ENCODE measurements around the gene PSTPIP2.
A peak's percentile ranks its signal among the peaks of the same experiment; 100 is the strongest.
"Not testable (repeated sequence)": the region's sequence is repeated elsewhere in the genome, so short reads cannot be mapped to it uniquely, and the experiment has no call there.

PSTPIP2 gene

DNA sequence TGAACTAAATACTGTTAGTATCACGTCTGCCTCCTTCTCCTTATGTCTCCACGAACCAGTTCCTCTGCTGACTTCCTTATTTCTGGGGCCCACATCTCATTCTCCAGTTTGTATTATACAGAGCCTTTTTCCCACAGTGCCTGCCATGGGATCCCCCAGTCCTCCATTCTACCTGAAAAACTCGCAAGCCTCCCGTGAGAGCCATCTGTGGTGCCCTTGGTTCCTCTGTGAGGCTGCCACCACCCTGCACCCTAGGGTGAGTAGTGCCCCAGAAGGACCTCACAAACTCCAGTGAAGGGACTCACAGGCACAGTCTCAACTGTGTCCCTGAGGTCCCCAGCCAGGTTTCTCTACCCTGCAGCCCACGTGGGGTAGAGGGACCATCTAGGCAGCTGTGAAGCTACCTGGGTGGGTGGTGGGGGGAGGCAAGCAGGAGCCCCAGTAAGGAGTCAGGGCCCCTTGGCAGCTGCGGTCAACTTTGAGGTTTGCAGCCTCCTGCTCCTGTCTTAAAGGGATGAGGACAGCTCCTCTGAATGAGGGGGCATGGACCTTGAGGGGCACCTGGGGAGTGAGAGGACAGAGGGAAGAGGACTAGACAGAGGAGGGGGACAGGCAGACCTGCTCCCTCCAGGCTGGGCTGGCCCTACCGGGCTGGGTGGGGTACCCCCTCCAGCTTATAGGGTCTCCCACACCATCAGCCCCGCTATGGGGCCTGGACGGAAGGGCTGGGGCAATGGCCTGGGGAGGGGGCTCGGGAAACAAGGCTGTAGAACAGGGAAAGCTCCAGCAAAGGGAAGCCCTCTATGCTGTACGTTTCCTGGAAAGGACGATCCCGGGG, 1.0 kb downstream of the PSTPIP2 start:
- DNase-seq (ENCODE audit: extremely low spot score, insufficient read length, low read depth) (no peak), FAIRE-seq (peak; percentile 39)

DNA sequence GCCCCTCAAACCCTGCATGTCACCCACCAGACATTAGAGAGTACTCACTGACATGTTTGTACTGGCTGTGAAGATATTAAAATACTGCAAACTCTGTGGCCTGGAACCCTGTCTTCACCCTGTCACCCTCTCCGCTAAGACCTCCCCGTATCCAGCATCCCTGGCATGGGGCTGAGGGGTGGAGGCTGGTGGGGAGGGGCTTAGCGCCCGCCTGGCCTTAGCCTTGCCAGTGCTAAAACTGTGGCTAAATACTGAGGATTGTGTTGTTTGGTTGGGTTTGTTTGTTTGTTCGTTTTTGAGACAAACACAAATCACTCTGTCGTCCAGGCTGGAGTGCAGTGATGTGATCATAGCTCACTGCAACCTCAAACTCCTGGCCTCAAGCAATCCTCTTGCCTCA, 1.8 kb downstream of the PSTPIP2 start:
- peak; percentile 50 for FAIRE-seq
- no peak for DNase-seq (ENCODE audit: extremely low spot score, insufficient read length, low read depth)

DNA sequence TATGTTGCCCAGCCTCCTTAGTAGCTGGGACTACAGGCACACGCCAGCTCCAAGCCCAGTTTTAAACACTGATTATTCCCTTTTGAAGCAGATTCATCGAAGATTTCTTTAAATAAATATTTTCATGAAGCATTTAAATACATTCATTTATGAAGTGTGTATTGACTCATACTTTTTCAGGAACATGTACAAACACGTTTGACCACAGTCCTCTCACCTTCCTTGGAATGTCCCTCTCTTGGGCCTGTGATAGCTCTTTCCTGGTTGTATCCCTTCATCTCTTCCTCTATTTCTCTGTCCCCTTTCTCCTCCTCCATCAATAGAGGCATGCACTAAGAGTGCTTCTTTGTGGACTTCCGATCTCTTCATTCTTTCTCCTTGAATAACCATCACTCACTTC, 2.5 kb downstream of the PSTPIP2 start:
- DNase-seq (ENCODE audit: extremely low spot score, insufficient read length, low read depth), result no peak
- peak; percentile 63 for FAIRE-seq

DNA sequence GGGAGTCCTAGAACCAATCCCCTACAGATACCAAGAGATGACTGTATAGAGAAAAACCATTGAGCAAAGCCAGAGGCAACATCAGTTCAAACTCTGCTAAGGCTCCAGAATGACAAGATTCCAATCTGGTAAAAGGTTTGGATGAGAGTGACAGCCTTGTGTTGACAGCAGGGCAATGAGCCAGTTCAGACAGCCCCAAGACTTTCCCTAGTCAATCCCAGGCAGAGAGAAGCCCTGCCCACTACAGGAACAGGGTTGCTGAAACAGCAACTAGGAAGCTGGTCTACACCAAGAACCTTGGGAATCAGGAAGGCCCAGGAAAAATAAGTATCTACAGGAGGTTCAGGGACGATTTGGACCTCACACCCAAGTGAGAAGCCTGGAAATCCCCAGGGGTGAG, 3.3 kb downstream of the PSTPIP2 start:
- peak; percentile 72 for FAIRE-seq

DNA sequence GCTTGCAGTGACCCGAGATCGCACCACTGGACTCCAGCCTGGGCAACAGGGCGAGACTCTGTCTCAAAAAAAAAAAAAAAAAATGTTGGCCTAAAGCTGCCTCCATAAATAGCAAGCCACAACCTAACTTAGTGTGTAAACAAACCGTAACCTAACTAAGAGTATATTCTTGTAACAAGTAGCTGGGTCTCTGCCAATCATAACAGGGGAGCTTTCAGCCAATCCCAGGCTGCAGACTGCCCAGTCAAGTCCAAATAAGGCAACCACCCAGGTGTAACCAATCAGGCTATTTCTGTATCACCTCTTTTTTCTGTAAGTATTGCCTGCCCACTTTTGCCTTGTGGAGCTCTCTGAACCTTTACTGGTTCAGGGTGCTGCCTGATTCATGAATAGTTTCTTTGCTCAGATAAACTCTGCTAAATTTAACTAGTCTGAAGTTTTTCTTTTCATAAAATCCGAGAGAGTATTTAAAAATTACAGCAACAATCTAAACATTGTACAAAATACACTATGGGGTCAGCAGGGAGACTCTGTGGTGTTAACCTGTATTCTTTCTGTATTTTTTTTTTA, 4.5 kb downstream of the PSTPIP2 start:
- FAIRE-seq (peak; percentile 55), DNase-seq (ENCODE audit: extremely low spot score, insufficient read length, low read depth) (no peak)

More for the DNA sequence above, 3.3 kb downstream of the PSTPIP2 start:
- no peak for DNase-seq (ENCODE audit: extremely low spot score, insufficient read length, low read depth)

DNA sequence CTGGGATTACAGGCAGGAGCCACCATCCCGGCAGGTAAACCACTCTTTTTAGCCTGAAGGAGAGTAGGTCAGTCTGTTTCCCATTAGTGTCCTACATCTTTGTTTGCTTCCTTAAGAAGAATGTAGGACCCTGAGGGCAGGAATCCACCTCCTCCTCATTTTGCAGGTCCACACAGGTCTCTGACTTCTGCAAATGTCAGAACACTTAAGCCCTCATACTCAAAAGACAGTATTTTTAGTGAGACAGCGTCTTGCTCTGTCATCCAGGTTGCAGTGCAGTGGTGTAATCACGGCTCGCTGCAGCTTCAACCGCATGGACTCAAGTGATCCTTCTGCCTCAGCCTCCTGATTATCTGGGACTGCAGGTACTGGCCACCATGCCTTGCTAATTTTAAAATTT, 9.3 kb downstream of the PSTPIP2 start:
- FAIRE-seq, result no peak
- DNase-seq (ENCODE audit: extremely low spot score, insufficient read length, low read depth), result no peak

DNA sequence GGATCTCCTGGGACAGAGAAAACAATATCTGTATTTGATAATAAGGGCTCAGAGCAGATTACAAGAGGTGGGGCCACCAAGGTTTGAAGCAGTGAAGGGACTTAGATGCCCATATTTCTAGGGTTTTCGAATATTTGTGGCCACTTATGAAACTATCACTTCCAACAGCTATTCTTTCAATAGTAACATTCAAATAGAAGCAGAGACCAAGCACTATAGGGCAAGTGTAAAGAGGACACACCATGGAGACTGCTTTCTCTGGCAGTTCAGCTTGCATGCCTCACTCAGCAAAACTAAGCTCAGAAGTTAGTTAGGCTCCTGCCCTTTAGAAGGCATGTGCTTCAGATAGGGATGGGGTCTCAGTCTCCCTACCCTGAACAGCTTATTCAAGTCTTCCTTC, 10.3 kb downstream of the PSTPIP2 start:
- peak; percentile 56 for FAIRE-seq
- DNase-seq (ENCODE audit: extremely low spot score, insufficient read length, low read depth), result no peak

DNA sequence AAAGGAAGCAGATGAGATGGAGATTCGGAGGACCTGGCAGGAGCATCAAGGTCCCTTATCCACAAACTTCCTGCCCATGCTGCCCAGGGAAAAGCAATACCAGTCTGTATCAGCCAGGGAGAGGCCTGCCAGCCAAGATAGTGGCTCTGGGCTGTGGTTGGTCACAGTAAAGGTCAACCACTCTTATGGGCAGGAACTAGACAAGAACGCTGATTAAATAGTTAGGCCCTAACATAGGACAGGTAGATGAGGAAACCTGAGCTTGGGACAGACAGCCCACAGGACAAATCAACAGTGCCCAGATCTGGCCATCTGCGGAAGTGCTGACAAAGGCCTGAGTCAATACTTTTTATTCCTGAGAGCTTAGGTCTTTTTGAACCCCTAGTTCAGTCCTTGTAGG, 10.7 kb downstream of the PSTPIP2 start:
- FAIRE-seq, result peak; percentile 5
- DNase-seq (ENCODE audit: extremely low spot score, insufficient read length, low read depth), result no peak

DNA sequence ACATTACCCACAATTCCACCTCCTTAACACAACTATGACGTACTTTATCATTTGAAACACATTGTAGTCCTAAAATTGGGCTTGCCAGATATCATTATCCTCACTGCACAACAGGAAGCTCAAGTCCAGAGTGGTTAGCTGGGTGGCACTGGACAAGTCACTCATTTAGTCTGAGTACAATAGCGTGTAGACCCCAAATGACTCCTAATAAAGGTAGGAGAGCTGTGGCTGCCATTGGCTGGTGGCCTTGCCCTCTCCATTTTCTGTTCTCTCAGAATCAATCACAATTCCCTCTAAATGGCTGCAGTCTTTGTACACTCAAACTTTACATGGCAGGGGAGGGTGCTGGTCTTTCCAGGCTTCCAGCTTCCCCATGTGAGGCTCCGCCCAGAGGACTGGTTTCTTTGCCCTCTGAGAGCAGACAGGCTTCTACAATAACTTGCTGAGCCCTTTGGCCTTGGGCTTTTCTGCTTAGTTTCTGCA, 11.7 kb downstream of the PSTPIP2 start:
- no peak for DNase-seq (ENCODE audit: extremely low spot score, insufficient read length, low read depth)
- FAIRE-seq, result no peak

DNA sequence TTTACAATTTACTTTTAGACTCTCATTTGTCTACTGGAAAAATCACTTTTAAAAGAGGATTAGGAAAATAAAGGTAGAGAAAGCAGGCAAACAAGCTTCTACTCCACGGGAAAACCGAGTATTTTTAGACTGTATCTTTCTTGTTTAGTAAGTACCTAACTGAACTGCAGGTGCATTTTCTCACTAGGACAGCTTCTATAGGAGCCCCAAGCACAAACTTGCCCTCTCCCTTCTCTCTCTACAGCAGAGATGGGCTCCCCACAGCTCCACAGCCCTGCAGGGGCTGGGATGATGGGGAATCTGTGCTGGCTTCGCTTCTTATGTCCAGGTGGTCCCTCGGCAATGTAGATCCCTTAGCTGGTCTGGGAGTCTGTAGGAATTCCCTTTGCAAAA, 16.2 kb downstream of the PSTPIP2 start:
- no peak for DNase-seq (ENCODE audit: extremely low spot score, insufficient read length, low read depth)
- peak; percentile 39 for FAIRE-seq

DNA sequence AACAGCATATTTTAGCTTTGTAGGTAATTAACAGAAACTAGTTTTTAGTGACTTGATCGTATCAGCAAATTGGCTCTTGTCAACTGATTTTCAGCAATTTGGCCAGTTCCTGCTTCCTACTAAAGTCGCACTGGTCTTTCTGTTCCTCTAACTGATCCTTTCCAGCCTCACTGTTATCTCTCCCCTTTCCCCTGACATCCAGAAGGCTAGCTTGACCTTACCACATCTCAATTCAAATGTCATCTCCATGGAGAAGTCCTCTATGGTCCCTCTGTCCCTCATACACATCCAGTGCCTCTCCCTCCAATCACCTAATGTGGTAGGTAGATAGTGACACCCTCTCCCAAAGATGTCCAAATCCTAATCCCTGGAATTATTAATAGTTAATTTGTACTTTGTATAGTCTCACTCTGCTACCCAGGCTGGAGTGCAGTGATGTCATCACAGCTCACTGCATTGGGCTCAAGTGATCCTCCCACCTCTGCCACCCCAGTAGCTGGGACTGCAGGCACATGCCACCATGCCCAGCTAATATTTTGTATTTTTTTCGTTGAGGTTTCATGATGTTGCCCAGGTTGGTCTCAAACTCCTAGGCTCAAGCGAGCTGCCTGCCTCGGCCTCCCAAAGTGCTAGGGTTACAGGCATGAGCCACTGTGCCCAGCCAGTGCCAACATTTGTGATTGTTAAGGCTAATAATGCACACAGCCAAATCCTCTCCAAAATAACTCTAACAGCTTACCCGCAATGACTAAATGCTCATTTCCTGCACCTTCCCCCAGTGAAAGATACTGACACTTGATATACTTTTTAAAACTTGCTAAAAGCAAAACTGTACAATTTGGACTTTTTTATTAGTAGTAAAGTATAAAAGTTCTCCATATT, 16.9 kb downstream of the PSTPIP2 start:
- FAIRE-seq (peak; percentile 35), DNase-seq (ENCODE audit: extremely low spot score, insufficient read length, low read depth) (no peak)

DNA sequence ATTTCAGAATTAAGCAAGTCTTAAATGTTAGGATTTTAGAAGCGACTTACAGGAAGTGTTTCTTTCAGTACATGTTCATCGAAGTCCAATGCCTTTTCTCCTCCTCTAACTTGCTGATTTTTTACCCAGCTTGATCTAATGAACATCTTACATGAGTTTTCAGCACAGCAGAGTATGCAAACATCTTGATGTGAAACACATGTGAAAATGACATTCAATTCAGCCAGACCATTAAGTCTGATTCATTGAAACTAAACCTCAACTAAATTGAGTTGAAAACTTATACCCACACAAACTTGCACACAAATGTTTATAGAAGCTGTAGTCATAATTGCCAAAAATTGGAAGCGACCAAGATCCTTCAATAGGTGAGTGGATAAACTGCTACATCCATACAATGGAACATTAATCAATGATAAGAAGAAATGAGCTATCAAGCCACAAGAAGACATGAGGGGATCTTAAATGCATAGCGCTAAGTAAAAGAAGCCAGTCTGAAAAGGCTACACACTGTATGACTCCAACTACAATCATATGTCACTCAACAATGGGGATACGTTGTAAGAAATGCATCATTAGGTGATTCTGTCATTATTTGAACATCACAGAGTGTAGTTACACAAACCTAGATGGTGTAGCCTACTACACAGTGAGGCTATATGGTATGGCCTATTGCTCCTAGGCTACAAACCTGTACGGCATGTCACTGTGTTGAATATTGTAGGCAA, 18.5 kb downstream of the PSTPIP2 start:
- DNase-seq (ENCODE audit: extremely low spot score, insufficient read length, low read depth) (no peak), FAIRE-seq (peak; percentile 12)

DNA sequence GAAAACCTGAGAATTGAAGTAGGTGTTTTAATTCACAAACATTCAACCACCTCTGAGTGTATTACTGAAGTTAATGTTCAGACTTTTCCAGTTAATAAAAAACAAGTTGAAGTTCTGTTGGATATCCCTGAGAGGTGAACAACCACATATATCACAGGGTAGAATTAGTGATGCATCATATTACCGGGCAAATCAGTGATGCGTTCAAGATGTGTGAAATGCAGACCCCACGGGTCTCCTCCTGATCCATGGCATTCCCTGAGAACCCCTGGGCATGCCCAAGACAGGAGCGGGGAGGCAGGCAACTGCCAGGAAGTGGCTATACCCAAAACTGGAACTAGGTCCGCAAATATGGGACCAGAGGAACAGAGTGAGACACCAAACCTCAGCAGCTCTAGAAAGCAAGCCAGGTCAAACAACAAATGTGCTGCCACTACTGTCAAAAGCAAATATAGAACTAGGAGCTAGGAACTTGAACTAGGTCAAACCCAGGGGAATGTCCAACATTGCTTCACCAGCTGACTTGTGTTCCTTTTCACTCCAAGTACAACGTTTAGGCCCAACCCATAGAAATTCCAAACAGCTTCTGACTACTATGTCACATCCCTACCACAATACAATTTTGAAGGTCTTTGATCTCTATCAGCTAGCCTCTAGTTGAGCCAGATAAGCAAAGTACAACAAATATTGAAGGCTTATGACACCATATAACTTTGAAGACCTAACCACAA, 20.2 kb downstream of the PSTPIP2 start:
- DNase-seq (ENCODE audit: extremely low spot score, insufficient read length, low read depth), result no peak
- FAIRE-seq, result peak; percentile 59

DNA sequence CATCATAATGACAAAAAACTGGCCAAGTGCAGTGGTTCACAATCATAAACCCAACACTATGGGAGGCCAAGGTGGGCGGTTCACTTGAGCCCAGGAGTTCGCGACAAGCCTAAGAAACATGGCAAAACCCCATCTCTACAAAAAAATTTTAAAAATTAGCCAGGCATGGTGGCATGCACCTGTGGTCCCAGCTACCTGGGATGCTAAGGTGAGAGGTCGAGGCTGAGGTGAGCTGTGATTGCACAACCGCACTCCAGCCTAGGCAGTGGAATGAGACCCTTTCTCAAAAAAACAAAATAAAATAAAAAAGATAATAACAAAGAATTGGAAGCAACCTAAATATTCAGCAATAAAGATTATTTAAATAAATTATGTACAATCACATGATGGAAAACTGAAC, 21.8 kb downstream of the PSTPIP2 start:
- no peak for FAIRE-seq
- DNase-seq (ENCODE audit: extremely low spot score, insufficient read length, low read depth), result no peak

DNA sequence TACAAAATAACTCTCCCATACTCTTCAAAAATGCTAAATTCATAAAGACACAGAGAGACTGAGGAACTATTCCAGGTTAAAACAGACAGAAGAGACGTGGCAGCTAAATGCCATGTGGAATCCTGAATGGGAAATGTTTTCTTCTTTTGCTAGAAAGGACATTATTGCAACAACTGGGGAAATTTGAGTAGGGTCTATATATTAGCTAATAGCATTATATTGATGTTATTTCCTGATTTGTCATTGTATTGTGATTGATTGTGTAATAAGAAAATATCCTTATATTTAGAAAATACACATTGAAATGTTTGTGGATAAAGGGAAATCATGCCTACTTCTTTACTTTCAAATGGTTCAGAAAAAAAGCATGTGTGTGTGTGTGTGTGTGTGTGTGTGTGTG, 23.4 kb downstream of the PSTPIP2 start:
- no peak for FAIRE-seq
- no peak for DNase-seq (ENCODE audit: extremely low spot score, insufficient read length, low read depth)

DNA sequence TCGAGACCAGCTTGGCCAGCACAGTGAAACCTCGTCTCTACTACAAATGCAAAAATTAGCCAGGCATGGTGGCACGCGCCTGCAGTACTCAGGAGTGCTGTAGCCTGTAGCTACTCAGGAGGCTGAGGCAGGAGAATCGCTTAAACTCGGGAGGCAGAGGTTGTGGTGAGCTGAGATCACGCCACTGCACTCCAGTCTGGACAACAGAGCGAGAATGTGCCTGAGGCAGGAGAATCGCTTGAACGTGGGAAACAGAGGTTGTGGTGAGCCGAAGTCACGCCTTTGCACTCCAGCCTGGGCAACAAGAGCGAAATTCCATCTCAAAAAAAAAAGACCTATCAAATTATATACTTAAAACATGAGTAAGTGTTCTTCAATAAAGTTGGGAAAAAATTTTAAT, 24.7 kb downstream of the PSTPIP2 start:
- not testable (repeated sequence) for FAIRE-seq

DNA sequence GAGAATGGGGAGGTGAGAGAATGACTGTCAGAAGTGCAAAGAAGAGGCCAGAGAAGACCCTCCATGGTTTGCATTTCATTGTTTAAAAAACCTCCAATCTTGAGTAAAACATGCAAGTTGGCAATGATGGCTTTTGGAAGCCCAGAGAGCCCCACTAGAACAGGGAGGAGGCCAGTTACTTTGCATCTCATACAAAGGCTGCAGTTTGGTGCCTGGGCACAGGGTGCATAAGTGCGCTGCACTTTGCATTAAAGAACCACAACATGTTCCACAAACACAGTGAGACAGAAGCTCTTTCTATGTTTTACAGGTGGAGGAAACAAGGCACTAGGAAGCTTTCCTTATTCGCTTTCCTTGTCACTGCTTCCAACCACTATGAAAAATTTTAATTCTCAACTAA, 25.4 kb downstream of the PSTPIP2 start:
- DNase-seq (ENCODE audit: extremely low spot score, insufficient read length, low read depth), result no peak
- FAIRE-seq, result no peak

More for the DNA sequence above, 24.7 kb downstream of the PSTPIP2 start:
- not testable (repeated sequence) for DNase-seq (ENCODE audit: extremely low spot score, insufficient read length, low read depth)

DNA sequence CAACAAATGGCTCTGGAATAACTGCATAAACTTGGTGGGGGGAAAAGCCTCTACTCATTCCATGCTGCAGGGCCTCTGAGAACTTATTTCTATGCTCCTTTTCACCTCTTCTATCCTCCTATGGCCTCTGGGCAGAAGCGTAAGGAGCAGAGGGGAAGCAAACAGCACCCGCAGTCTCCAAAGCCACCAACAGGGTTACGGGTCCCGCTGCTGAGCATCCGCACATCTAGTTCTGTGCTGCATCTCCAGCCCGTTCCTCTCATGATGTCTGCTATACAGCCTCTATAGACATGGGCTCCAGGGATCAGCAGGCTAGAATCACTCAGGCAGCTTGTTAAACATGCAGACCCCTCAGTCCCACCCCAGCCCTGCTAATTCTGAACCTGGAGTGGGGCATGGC, 25.9 kb downstream of the PSTPIP2 start:
- no peak for DNase-seq (ENCODE audit: extremely low spot score, insufficient read length, low read depth)
- no peak for FAIRE-seq

DNA sequence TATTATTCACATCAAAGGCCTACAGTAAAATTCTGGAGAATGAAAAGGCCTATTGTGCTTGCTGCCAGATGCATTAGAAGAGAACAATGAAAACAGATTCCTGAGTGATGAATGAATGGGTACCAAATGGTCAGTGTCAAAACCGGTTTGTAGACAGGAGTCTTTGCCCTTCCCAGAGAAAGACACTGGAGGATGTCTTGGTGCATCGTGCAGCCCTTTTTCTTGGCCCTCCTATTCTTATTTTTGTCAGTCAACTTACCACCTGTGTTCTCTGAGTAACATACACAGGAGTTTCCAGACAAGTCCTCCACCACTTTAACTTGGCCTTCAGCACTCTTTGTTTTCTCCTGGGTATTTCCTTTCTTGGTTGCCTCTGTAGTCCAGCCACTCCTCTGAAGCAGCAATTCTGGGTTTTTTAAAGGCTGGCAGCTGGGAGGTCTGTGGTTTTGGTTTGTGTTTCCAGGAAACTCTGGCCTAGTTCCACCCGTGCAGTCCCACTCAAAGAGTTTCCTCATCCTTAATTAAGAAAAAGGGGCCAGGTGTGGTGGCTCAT, 29.4 kb downstream of the PSTPIP2 start:
- FAIRE-seq (peak; percentile 9), DNase-seq (ENCODE audit: extremely low spot score, insufficient read length, low read depth) (no peak)
